ENCODE data around the gene SYNGR1.
"Not testable (repeated sequence)": the region's sequence is repeated elsewhere in the genome, so short reads cannot be mapped to it uniquely, and the experiment has no call there.

Gene SYNGR1

GRCh38 chr22:39352306-39352891, 2.6 kb downstream of the SYNGR1 start:
- no peak for DNase-seq

DNA sequence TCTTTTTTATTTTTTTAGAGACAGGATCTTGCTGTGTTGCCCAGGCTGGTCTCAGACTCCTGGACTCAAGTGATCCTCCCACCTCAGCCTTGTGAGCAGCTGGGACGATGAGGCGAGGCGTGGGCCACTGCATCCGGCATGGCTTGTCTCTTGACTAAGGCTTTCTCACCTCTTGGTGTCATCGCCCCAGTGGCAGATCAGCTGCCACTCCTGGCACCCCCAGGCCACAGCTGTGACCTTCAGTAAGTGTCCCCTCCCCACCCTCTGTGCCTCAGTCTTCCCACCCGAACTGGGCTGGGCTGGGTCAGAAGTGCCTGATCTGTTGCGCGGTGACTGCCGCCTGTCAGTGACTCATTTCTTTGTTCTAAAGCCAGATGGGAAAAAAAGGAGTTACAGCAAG, 3.6 kb downstream of the SYNGR1 start:
- no peak for DNase-seq

DNA sequence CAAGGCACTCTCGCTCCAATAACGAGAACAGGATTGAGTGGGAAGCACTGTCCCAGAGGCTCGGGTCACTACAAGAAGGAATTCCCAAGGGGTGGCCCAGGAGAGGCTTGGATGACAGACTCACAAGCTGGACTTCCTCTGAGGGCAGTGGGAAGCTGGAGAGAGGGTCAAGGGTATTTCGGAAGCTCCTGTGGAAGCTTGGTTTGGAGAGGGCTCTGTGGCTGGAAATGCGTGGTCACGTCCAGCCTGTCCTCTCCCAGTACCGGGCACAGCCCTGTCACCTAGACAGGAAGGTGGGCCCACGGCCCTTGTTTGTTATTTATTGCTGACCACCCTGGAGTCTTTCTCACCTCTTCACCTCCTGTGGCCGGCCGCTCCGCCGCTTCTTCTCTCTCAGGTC, 5.3 kb downstream of the SYNGR1 start:
- no peak for DNase-seq

GRCh38 chr22:39355805-39356204, 6.0 kb downstream of the SYNGR1 start:
- DNase-seq: not testable (repeated sequence)

- DNase-seq: no peak
These were observed 6.7 kb downstream of the SYNGR1 start for GRCh38 chr22:39356464-39356863.

DNA sequence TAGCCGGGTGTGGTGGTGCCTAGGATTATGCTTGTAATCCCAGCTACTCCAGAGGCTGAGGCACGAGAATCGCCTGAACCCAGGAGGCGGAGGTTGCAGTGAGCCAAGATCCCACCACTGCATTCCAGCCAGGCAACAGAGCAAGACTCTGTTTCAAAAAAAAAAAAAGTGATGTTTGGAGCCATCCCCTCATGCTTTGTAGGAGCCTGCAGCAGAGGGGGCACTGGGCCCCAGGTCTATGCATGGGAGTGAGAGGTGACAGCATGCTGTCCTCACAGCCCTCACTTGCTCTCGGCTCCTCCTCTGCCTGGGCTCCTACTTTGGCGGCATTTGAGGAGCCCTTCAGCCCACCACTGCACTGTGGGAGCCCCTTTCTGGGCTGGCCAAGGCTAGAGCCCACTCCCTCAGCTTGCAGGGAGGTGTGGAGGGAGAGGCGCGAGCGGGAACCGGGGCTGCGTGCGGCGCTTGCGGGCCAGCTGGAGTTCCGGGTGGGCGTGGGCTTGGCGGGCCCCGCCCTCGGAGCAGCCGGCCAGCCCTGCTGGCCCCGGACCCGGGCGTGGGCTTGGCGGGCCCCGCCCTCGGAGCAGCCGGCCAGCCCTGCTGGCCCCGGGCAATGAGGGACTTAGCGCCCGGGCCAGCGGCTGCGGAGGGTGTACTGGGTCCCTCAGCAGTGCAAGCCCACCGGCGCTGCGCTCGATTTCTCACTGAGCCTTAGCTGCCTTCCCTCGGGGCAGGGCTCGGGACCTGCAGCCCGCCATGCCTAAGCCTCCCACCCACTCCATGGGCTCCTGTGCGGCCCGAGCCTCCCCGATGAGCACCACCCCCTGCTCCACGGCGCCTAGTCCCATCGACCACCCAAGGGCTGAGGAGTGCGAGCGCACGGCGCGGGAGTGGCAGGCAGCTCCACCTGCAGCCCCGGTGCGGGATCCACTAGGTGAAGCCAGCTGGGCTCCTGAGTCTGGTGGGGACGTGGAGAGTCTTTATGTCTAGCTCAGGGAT, 7.6 kb downstream of the SYNGR1 start:
- DNase-seq: not testable (repeated sequence)

DNA sequence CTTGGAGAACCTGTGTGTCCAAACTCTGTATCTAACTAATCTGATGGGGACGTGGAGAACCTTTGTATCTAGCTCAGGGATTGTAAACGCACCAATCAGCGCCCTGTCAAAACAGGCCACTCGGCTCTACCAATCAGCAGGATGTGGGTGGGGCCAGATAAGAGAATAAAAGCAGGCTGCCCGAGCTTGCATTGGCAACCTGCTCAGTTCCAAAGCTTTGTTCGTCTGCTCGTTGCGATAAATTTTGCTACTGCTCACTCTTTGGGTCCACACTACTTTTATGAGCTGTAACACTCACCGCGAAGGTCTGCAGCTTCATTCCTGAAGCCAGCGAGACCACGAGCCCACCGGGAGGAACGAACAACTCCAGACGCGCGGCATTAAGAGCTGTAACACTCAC, 8.4 kb downstream of the SYNGR1 start:
- not testable (repeated sequence) for DNase-seq

DNA sequence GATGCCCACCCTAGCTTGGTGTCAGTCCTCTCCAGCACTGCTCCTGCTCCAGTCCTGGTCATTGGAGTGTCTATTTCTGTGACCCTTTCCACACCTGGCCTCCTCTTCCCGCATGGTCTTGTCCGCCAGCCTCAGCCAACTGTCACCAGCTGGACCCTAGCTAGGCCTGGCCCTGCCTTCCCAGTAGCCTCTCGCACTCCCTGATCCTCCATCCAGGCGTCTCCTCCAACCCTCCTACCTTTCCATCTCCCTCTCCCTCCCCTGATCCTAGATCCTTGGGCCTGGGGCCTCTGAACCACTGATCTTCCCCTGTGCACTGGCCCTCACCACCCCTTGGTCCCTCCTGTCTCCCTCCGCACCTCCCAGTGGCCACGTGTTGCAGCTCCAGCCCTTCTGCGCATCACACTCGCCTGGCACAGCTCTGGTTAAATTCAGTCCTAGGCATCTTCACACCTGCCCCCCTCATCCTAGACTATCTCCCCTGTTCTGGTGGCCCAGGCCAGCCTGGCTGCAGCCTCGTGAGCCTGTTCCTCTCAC, 9.9 kb downstream of the SYNGR1 start:
- no peak for DNase-seq

DNA sequence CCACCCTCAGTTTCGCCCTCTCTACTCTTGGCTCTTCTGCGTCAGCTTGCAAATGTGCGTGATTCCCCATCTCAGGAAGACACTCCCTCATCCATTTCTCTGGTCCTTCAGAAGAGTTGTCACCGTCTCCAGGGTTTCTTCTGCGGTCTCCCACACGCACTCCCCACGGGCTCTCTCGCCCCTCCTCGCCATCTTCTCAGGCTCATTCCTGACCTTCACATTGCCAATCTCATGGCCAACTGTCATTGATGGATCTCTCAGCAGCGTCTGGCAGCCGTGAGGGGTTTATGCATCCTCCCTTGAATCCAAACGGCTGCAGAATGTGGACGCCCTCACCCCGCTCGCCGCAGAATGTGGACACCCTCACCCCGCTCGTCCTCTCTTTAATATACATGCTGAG, 10.5 kb downstream of the SYNGR1 start:
- DNase-seq: no peak

DNA sequence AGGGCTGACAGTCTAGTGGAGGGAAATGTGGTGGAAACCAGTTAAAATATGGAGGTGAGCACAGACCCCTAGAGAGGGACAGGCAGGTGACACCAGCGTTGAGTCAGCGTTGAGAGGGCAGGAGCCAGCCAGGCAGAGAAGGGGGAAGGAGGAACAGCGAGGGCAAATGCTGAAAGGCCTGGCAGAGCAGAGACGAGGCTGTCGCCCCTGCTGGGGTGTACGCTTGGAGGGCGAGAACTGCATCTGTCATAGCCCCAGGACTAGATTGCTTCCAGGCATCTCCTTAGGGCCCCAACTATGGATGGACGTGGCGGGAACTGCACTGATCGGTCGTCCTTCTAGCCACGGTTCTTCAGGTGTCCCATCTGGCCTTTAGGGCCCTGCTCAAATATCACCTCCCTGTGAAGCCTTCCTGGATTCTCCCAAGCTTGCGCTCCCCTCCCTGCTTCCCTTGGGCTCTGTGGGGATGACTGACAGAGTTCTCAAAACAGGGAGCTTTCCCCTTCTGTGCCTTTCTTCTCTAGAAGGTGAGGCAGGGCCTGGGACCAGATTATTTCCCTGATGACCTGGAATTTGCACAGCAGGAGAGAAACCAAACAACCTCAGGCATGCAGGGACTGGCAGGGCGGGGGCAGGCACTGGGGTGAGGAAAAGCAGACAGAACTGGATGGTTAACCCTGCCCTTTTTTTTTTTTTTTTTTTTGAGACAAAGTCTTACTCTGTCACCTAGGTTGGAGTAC, 11.1 kb downstream of the SYNGR1 start:
- DNase-seq: no peak

GRCh38 chr22:39361496-39361895, 11.7 kb downstream of the SYNGR1 start:
- no peak for DNase-seq

- no peak for DNase-seq
These were observed 12.5 kb downstream of the SYNGR1 start for GRCh38 chr22:39362271-39362670.

- no peak for DNase-seq
These were observed 13.1 kb downstream of the SYNGR1 start for GRCh38 chr22:39362932-39363331.

DNA sequence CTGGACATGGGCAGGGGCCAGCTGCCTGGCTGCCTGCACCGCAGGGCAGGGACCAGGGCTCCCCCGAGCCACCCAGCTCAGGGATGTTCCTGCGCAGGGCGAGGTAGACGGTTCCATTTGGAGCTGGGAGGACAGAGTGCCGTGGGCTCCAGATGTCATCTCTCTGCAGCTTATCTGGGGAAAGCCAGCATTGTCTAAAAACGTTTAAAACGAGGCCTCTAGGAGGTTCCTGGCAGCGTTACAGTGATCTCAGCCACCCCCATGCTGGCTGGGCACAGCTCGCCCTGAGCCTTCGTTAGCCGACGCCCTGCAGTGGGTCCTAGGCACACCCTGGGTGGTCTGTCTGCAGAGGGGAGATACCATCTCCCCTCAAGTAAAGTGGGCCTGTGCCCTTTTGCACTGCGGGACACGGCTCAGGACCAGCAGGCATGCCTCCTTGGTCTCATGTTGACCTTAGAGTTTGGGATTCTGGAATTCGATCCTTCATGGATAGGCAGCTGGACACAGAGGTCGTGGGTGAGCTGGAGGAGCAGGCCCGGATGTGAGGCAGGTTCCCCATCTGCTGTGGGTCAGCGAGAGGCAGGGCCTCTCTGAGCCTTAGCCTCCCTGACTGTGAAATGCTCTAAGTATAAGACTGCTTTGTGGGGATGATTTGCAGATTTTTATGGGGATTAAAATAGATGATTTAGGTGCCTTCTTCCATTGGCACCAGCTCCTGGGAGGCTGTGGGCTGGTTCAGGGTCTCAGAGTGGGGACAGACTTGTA, 14.1 kb downstream of the SYNGR1 start:
- DNase-seq: no peak

- DNase-seq: no peak
These were observed 15.1 kb downstream of the SYNGR1 start for GRCh38 chr22:39364714-39365491.

- DNase-seq: no peak
These were observed 15.6 kb downstream of the SYNGR1 start for GRCh38 chr22:39365492-39365780.

GRCh38 chr22:39367035-39367434, 17.2 kb downstream of the SYNGR1 start:
- no peak for DNase-seq

- no peak for DNase-seq
These were observed 18.7 kb downstream of the SYNGR1 start for GRCh38 chr22:39368461-39368911.

DNA sequence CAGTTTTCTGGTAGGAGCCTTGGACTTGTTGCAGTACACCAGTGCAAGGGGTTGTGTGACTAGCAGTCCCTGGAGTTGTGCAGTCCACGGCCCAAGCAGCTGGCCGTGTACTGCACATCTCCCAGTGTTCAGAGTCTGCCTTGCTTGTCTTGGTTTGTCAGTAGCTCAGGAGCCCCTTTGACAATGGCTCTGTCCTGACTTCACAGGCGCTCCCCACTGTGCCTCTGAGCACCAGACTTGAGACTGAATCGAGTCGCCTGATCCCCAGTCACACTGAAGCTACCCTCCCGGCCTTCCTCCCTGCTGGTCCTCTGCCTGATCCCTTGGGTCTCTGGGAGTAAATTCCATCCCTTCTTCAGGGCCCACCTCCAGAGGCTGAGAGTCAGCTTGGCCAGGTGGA, 19.4 kb downstream of the SYNGR1 start:
- DNase-seq: no peak

DNA sequence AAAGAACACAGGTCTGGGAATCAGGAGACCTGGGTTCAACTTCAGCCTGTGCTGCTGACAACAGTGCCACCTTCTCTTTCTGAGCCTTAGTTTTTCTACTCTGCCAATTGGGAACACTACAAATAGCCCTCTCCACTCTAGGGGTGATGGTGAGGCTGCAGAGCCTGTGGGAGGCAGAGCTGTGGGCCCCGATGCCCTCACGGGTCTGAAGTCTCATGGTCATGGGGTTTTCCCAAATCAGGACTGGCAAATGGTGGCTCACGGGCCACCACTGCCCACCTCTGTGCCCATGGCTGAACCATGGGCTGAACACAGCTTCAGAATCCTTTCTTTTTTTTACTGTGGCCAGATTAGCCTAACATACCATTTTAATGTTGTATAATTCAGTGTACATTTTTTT, 19.8 kb downstream of the SYNGR1 start:
- no peak for DNase-seq

DNA sequence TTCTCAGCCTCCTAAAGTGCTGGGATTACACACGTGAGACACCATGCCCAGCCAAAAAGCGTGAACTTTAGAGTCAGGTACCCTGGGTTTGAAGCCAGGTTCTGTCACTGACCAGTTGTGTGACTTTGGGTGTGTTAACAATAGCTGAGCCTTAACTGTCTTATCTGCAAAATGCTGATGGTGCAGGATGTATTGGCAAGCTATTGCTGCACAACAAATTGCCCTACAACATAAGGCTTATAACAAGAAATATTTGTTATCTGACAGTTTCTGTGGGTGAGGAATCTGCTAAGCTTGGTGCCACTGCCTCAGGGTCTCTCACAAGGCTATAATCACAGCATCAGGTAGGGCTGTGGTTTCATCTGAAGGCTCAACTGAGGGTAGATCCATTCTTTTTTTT, 21.9 kb downstream of the SYNGR1 start:
- no peak for DNase-seq

DNA sequence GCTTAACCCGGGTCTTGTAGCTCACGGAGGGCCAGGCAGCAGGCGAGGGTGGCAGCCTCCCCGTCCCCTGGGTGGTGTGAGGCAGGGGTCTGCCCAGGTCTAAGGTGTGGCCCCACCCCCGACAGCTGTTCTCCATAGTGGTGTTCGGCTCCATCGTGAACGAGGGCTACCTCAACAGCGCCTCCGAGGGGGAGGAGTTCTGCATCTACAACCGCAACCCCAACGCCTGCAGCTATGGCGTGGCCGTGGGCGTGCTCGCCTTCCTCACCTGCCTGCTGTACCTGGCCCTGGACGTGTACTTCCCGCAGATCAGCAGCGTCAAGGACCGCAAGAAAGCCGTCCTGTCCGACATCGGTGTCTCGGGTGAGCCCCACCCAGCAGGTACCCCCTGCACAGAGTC, 24.4 kb downstream of the SYNGR1 start:
- no peak for DNase-seq

Measured in stimulated activated CD4-positive, alpha-beta T cell treated with anti-CD3 and anti-CD28 coated beads, Interleukin-4, amount 100 ng/mL, for 24 hours (primary cell).